HG03521 (cell line): ENCODE measurements around the gene MIR17HG.
"Not testable (repeated sequence)": the region's sequence is repeated elsewhere in the genome, so short reads cannot be mapped to it uniquely, and the experiment has no call there.

Experiments
- ATAC-seq: cut with Tn5 transposase; IDR thresholded peaks from one replicate; pipeline ENCODE4 v1.9.1; 2021; ENCODE audit warnings: mild to moderate bottlenecking, moderate library complexity; ENCODE audit not compliant: unreplicated experiment

MIR17HG gene

DNA sequence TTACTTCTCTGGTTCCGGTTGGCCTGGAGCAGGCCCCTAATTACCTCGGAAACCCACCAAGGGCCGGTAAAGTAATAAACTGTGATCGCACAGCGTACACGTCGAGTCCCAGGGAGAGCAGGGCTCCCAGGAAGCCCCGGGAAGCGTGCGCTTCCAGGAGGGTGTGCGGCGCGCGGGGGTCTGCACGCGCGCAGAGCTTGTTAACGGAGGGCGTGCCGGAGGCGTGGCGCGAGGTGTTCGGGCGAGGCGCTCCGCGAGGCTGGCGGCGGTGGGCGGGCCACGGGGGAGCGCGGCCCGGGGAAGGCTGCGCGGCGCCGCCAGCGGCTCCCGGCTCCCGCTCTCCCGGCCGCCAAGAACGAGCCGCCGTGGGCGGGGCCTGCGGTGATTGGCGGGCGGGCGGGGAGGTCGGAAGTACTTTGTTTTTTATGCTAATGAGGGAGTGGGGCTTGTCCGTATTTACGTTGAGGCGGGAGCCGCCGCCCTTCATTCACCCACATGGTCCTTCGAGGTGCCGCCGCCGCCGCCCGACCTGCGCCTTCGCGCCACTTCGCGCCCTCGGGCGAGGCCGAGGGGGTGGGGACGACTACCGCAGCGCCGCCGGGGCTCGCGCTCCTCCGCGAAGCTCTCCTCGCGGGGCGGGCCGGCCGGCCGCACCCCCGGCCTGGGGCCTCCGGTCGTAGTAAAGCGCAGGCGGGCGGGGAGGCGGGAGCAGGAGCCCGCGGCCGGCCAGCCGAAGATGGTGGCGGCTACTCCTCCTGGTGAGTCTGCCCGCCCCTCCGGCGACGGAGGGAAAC, at the start of gene MIR17HG:
MIR17HG (plus strand) TSS at position 486 of the 794 bp plus-strand sequence.
- ATAC-seq = peak; percentile 51

DNA sequence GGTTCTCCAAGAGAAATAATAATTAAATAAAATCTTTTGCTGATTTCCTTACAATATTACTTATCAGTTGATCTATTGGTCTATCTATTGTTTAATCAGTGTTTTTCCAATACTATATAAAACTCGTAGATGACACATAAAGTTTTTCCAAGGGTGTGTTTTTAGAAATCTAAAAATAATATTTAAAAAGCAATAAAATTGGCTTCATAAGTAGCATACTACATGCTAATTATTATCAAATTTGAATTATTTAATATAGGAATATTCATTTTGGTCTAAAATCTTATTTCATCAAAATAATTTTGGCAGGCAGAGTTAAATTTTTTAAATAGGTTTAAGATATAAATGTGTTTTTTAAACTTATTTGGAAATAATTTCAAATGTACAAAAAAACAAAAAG, 49.4 kb upstream of the MIR17HG start:
- ATAC-seq = no peak

DNA sequence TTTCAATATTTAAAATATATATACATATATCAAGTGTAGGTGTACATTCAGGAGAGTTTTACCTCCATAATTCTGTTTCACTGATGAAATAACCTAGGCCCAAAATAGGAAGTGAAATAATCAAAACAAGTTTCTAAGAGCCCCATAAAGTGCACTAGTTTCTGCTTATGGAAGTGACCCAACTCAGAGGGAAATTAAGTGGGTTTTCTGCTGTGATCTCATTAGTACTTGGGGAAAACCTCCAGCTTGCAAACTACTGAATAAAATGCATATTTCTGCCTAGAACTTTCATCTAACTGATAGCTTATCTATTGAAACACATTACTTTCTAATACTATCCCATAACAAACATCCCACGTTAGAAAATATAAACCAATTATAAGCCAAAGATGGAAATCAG, 45.4 kb upstream of the MIR17HG start:
- peak; percentile 82 for ATAC-seq

DNA sequence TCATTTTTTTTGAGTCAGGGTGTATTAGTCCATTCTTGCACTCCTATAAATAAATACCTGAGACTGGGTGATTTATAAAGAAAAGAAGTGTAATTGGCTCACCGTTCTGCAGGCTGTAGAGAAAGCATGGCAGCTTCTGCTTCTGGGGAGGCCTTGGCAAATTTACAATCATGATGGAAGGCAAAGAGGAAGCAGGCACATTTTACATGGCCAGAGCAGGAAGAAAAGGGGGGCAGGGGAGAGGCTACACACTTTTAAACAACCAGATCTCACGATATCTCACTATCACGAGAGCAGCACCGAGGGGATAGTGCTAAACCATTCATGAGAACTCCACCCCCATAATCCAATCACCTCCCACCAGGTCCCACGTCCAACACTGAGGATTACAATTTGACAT, 44.5 kb upstream of the MIR17HG start:
- ATAC-seq = no peak

- ATAC-seq = no peak
Measured at GRCh38 chr13:91304741-91305140, 42.7 kb upstream of the MIR17HG start.

- no peak for ATAC-seq
Measured at GRCh38 chr13:91305652-91306051, 41.8 kb upstream of the MIR17HG start.

DNA sequence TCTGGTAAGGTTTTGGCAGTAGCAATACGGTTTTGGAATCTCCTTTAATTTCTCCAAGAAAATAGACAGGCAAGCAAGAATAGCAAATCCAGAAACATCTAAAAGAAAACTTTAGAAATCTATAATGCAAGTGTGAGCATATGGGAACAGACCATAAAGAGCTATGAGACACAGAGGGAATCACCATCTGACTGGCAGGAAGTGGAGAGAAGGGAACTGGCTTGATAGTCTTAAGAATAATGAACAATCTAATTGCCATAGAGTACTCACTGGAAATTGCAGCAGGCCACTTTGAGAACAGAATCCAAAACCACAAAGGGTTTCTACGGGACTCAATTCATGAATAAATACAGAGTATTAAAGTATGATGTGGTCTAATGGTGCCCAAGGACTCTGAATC, 39.6 kb upstream of the MIR17HG start:
- no peak for ATAC-seq

DNA sequence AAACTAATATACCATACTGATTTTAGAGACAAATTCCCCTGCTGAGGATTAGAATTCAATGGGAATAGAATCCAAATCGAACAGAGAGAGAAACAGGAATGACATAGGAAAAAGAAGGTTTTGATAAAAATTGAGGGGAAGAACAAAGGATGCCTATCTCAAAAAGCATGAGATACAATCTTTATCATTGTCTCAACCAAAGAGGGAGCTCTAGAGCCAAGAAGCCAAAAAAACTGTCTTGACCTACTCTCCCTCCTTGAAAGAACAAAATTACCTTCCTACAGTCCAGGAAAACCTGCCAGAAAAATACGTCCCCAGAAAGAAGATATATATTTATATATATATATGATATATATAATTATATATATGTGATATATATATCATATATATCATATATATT, 39.2 kb upstream of the MIR17HG start:
- ATAC-seq = no peak

GRCh38 chr13:91311491-91311890, 36.0 kb upstream of the MIR17HG start:
- no peak for ATAC-seq

DNA sequence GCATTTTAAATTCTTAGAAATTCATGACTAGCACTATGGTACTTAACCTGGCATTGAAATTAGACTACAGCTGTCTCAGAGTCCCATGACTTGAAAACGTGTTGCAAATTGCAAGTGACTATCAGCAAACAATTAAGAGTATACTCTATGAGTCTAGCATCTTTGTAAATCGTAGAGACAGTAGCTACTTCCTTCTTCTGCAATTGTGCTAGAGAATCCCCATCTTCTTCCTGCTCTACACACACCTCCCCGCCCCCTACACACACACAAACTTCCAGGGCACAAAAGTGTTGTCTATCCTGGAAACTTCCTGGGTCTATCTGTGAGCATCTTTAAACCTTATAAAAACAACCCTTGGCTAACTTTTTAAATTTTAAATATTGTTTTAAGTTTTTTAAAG, 35.2 kb upstream of the MIR17HG start:
- no peak for ATAC-seq

GRCh38 chr13:91313103-91313502, 34.4 kb upstream of the MIR17HG start:
- ATAC-seq = peak; percentile 71

DNA sequence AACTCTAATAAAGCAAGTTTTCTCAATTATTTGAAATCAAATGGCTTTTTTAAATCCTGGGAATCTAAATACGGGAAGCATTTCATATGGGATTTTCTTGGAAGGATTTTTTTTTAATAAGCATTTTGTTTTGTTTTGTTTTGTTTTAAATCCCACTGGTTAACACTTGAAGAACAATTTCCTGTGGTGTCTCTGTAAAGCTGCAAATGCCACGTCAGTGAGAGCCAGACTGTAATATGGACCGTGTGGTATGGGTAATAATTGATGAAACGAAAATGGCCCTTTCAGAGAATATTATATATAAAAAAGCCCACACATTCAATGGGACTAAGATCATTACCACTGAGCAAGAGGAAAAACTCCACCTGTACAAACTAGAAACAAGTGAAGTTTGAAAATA, 33.9 kb upstream of the MIR17HG start:
- ATAC-seq = peak; percentile 43

- no peak for ATAC-seq
Measured at GRCh38 chr13:91314888-91315287, 32.6 kb upstream of the MIR17HG start.

- ATAC-seq = no peak
Measured at GRCh38 chr13:91318886-91319285, 28.6 kb upstream of the MIR17HG start.

- no peak for ATAC-seq
Measured at GRCh38 chr13:91319996-91320395, 27.5 kb upstream of the MIR17HG start.

DNA sequence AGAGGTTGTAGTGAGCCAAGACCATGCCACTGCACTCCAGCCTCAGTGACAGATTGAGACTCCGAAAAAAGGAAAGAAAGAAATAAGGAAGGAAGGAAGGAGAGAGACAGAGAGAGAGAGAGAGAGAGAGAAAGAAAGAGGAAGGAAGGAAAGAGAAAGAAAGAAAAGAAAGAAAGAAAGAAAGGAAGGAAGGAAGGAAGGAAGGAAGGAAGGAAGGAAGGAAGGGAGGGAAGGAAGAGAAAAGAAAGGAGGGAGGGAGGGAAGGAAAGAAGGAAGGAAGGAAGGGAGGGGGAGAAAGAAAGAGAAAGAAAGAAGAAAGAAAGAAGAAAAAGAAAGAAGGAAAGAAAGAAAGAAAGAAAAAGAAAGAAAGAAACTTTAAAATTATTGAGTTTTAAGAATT, 26.5 kb upstream of the MIR17HG start:
- not testable (repeated sequence) for ATAC-seq

DNA sequence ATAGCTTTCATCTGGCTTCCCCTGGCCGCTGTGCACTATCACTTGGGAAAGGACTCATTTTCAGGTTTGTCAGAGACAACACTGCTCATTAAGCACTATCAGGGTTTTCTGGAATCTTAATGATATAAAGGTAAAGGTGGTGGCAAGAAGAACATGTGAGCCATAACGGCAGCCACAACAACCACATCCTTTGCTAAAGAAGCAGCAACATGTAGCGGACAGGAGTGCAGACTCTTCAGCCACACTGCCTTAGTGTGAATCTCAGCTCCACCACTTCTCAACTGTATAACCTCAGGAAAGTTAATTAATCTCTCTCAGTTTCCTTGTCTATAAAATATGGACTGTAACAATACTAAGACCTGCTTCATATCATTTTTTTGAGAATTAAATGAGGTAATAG, 24.1 kb upstream of the MIR17HG start:
- no peak for ATAC-seq

DNA sequence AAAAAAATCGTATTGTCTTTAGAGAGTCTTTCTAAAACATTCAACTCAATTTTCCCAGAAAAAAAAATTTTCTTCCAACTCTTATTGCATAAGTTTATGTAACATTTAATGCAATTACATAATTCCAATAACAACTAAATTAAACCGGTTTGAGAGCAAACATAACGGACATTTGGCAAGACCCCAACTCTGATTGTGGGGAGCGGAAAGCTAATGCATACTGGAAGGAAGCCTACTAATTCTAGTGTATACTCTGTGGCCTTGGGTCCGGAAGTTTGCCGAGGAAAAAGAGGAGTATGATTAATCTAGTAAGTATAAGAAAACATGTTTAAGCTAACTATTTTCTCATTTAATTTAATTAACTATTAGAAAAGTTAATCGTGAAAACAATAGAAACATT, 21.3 kb upstream of the MIR17HG start:
- no peak for ATAC-seq

DNA sequence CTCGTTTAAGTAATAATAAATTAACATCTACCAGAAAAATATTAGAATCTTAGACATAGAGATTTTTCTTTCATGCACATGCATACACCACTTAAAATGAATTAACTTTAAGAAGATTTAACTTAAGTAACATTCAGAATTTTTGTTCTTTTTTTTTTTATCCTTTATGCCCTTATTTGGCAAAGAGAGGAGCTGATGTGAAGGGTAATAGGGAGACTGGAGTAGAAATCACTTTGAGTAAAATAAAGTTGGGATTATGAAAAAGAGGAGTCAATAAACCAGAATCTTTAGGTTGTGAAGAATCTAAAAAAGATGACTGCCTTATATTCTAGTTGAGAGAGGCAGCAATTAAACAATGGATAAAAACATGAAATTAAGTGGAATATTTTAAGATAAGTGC, 18.8 kb upstream of the MIR17HG start:
- ATAC-seq = no peak

DNA sequence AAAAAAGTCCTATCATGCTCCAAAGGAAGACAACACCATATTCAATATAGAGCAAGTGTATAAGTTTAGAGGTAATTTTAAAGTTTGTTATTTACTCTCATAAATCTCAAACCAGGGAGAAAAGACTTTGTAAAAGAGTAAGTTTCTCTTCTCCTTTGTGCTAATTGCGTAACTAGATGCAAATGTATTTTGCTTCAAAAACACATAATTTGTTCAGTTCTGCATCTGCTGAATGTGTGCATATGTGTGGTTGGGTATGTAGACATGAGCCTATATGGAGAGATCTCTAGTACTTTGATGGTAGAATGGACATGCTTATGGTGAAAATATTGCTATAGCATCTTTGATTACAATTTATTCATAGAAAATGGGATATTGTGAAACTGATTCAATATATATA, 17.8 kb upstream of the MIR17HG start:
- ATAC-seq = no peak

DNA sequence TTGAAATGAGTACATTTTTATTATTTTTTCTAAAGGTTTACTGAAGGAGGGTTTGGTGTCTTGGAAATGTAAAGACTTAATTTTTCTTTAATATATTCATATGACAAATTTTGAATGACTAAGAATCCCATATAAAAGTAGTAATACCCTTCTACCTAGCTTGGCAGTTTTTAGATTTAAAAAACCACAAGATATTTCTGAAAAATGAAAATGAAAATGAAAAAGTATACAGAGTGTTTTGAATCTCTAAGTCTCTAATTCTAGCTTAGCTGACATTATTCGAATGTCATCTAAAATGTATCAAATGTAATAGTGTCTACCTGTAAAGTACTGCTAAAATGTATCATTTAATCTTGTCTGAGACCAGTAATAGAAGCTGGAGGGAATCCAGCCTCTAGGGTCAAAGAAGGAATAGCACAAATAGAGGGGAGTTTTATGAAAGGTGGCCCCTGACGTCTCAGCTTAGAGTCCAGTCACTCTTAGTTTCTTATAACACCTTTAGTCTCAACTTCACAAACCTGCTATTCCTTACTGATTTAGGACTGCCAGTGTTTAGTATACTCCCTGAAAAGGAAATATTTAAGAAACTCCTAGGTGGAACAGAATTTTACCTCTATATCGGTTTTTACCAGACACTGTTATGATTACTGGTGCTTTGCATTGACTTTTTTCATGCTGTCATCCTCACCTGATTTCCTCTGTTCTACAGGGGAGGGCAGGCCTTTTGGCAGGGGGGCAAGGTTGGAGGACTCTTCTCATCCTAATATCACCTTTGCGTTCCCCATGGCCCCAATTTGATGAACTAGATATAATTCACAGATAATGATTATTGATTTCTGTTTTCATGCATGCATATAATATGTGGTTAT, 16.2 kb upstream of the MIR17HG start:
- peak; percentile 68 for ATAC-seq

GRCh38 chr13:91346062-91346461, 1.4 kb upstream of the MIR17HG start:
- ATAC-seq = no peak
